HG03442 (cell line): ENCODE measurements around the gene RTBDN.
"Not testable (repeated sequence)": the region's sequence is repeated elsewhere in the genome, so short reads cannot be mapped to it uniquely, and the experiment has no call there.

Source experiments
- ATAC-seq: cut with Tn5 transposase; IDR thresholded peaks from one replicate; pipeline ENCODE4 v1.9.1; 2021; ENCODE audit warnings: mild to moderate bottlenecking, moderate library complexity; ENCODE audit not compliant: unreplicated experiment

Gene RTBDN

GRCh38 chr19:12825254-12826131 lies 8.9 kb downstream of the RTBDN start:
- ATAC-seq: no peak

GRCh38 chr19:12821761-12822160 lies 12.6 kb downstream of the RTBDN start:
- ATAC-seq: no peak

GRCh38 chr19:12817810-12818209 lies 16.6 kb downstream of the RTBDN start:
- ATAC-seq: not testable (repeated sequence)

- ATAC-seq: not testable (repeated sequence)
Observed at GRCh38 chr19:12817188-12817587, 17.2 kb downstream of the RTBDN start.

- ATAC-seq: no peak
Observed at GRCh38 chr19:12815088-12815487, 19.3 kb downstream of the RTBDN start.

- ATAC-seq: peak; percentile 65
Observed at GRCh38 chr19:12806242-12807081, 27.9 kb downstream of the RTBDN start, which contains the start of gene RNASEH2A. RNASEH2A (plus strand) TSS chr19:12806584; CDS start chr19:12806674, 90 bp downstream.

- no peak for ATAC-seq
Observed at GRCh38 chr19:12804051-12804450, 30.3 kb downstream of the RTBDN start.

GRCh38 chr19:12802267-12803106 lies 31.9 kb downstream of the RTBDN start:
- ATAC-seq: no peak

GRCh38 chr19:12801466-12802266 lies 32.7 kb downstream of the RTBDN start, which contains the start of the genes PRDX2 and THSD8:
PRDX2 (minus strand) TSS chr19:12801800; CDS start chr19:12801261, 539 bp downstream.
THSD8 (plus strand) TSS chr19:12802069; CDS start chr19:12802072, 3 bp downstream.
- ATAC-seq: no peak

GRCh38 chr19:12800923-12801465 lies 33.4 kb downstream of the RTBDN start:
- no peak for ATAC-seq

GRCh38 chr19:12800466-12800770 lies 34.0 kb downstream of the RTBDN start:
- no peak for ATAC-seq

GRCh38 chr19:12799742-12800465 lies 34.5 kb downstream of the RTBDN start:
- ATAC-seq: no peak

- not testable (repeated sequence) for ATAC-seq
Observed at GRCh38 chr19:12797607-12798006, 36.8 kb downstream of the RTBDN start.

GRCh38 chr19:12797141-12797587 lies 37.2 kb downstream of the RTBDN start:
- no peak for ATAC-seq

- no peak for ATAC-seq
Observed at GRCh38 chr19:12796146-12797071, 38.0 kb downstream of the RTBDN start.

- no peak for ATAC-seq
Observed at GRCh38 chr19:12794971-12795381, 39.4 kb downstream of the RTBDN start.

GRCh38 chr19:12794196-12794941 lies 40.0 kb downstream of the RTBDN start:
- ATAC-seq: no peak
